Adrenal gland (tissue), 12 donors: ENCODE results near the gene TCAF2. TPM values are rescaled to one million over a fixed set of nuclear protein-coding genes. Genes with fewer than 3 reads are reported as not detected.
"Not testable (repeated sequence)": the region's sequence is repeated elsewhere in the genome, so short reads cannot be mapped to it uniquely, and the experiment has no call there.

Experiments
- DNase-seq, 7 donors: peaks; one replicate each; pipeline ENCODE4 v3.0.0-alpha.2; 2019 to 2020
- H3K27ac ChIP-seq, 5 donors: fragments of 200-600 bp; sonication (generic) in 4 of 5; 1 replicate in 3 of 5; 2 replicates in 2 of 5; pipeline versions ENCODE4 v1.5.1 to v1.8.0; 2016 to 2020; ENCODE audit warnings: mild to moderate bottlenecking in 1 of 5
- H3K27me3 ChIP-seq: fragments of 200-600 bp; 2 replicates; pipeline ENCODE4 v1.8.0; 2021
- H3K36me3 ChIP-seq, 2 donors: fragments of 200-600 bp; replicated peaks in 1 of 2; 1 replicate in 1 of 2; 2 replicates in 1 of 2; pipeline versions ENCODE4 v1.5.1 to v1.8.0; 2018 to 2022
- H3K4me1 ChIP-seq, 2 donors: fragments of 200-600 bp; replicated peaks in 1 of 2; 1 replicate in 1 of 2; 2 replicates in 1 of 2; pipeline versions ENCODE4 v1.5.1 to v1.8.0; 2018 to 2021
- H3K4me3 ChIP-seq, 4 donors: fragments of 200-600 bp; sonication (generic) in 3 of 4; one replicate each; pipeline ENCODE4 v1.5.1; 2016 to 2018
- H3K9me3 ChIP-seq, 3 donors: fragments of 200-600 bp; sonication (generic) in 1 of 3; replicated peaks in 1 of 3; 1 replicate in 2 of 3; 2 replicates in 1 of 3; pipeline versions ENCODE4 v1.5.1 to v1.8.0; 2016 to 2021
- WGBS, 4 donors: extraction: QIAGEN DNeasy Blood & Tissue Kit in 2 of 4; methylation state at CpG; one replicate each; pipeline versions ENCODE4 v1.1.5 to v1.1.7; 2013 to 2017; 5-methylcytosine and 5-hydroxymethylcytosine counted together
- intact Hi-C, 2 donors: fragments of 100-400 bp; cut with DNase I; formaldehyde crosslinking; loops; one replicate each; pipeline versions ENCODE4 v1.14.1 to v1.15.0; 2022 to 2023
- polyA plus RNA-seq, 3 donors: library from polyadenylated mRNA; stranded (reverse); fragments of 200-250 nt in 2 of 3; fragments of 350-450 nt in 1 of 3; fragmentation: Illumina TruSeq in 1 of 3; extraction: RNeasy Lipid Tissue Mini Kit (QIAGEN cat#74804) in 1 of 3; gene quantifications; one replicate each; pipeline ENCODE4 v1.2.3, GENCODE V29; 2013 to 2014
- total RNA-seq, 9 donors: library from RNA; depleted of rRNA in 4 of 9; stranded (reverse); fragments of >200 nt in 4 of 9; fragments of 120-200 nt in 1 of 9; fragmentation: NEBNext Ultra II Directional in 1 of 9; extraction: Animal tissue kit (Norgen Biotek cat#: 25700) in 1 of 9; gene quantifications; one replicate each; pipeline versions ENCODE4 v1.1.0 to v1.2.4, GENCODE V29; 2013 to 2023
- TF ChIP-seq, protein P1 (sequence below), 6 experiments: fragments of 450-650 bp in 4 of 6; fragments of 200-600 bp in 2 of 6; sonication (generic) in 1 of 6; IDR thresholded peaks; 1 replicate in 5 of 6; 2 replicates in 1 of 6; pipeline versions ENCODE4 v1.5.1 to v1.8.0; 2016 to 2021; ENCODE audit warnings: antibody characterized with exemption in 6 of 6, mild to moderate bottlenecking in 2 of 6, moderate library complexity in 1 of 6
- donor health status: healthy with polysubstance abuse.
- donor health status: Bipolar disorder and iron deficiency.
- donor health status: DM: yes; HTN: yes; CAD: no.
- donor health status: DM: no; HTN: no; CAD: no.
- donor health status: DM: no; HTN: no; CAD: no.
- donor health status: DM: yes; HTN: yes; CAD: no.

TCAF2 gene
- total and polyA plus RNA-seq, 12 donors: 1.1 to 8.9 (median 2.2) TPM

DNA sequence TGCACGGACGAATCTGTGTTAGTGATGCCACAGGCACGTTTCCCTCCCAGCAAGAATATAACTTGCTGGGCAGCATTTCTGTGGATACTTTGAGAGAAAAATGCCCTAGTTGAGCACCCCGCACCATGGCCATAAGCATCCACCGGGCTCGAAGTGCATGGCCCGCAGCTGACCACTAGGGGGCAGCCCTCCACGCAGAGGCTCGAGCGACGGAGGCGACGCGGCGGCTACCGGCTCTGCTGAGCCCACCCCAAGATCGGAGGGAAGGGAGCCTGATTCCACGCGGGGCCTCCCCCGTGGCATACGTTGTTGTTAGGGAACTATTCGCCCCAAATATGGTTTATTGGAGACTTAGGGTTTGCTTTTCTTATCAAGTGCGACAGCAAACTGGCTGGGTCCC lies 716 bp upstream of the TCAF2 start:
- DNase-seq: peak in 5 of 7 donors; percentile 44 to 89 (median 69)
- TF ChIP-seq, protein P1, sequence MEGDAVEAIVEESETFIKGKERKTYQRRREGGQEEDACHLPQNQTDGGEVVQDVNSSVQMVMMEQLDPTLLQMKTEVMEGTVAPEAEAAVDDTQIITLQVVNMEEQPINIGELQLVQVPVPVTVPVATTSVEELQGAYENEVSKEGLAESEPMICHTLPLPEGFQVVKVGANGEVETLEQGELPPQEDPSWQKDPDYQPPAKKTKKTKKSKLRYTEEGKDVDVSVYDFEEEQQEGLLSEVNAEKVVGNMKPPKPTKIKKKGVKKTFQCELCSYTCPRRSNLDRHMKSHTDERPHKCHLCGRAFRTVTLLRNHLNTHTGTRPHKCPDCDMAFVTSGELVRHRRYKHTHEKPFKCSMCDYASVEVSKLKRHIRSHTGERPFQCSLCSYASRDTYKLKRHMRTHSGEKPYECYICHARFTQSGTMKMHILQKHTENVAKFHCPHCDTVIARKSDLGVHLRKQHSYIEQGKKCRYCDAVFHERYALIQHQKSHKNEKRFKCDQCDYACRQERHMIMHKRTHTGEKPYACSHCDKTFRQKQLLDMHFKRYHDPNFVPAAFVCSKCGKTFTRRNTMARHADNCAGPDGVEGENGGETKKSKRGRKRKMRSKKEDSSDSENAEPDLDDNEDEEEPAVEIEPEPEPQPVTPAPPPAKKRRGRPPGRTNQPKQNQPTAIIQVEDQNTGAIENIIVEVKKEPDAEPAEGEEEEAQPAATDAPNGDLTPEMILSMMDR (IDR thresholded peaks at IDR 0.05): peak in 2 of 6 experiments; percentile 26 to 28
- H3K4me1 ChIP-seq, H3K27ac ChIP-seq, H3K27me3 ChIP-seq, intact Hi-C loops, H3K36me3 ChIP-seq, H3K9me3 ChIP-seq, H3K4me3 ChIP-seq: not testable (repeated sequence)
- WGBS, 4 donors: 1% methylated on average over 13 of the region's 23 CpGs; no CpG with 5 or more reads in 3 of the 4 donors

DNA sequence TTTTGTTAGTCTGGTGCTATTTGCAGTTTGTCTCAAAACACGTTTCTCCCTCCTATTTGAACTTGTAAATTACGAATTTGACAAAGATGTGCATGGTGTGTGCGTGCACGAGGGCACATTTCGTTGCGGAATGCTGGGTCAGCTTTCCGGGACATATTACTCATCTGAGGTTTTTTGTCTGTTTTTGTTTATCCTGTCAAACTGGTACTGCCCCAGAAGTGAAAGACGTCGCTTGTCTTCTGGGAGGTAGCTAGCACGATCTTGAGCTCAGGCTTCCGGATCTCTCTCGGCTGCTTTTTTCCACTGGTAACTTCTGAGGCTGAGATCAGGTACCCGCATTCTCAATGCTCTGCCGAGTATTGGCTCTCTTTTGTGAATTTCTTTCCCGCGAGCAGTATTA lies 401 bp downstream of the TCAF2 start:
- not testable (repeated sequence) for H3K4me3 ChIP-seq
- WGBS, 4 donors: no CpG with 5 or more reads among the region's 16 CpGs

DNA sequence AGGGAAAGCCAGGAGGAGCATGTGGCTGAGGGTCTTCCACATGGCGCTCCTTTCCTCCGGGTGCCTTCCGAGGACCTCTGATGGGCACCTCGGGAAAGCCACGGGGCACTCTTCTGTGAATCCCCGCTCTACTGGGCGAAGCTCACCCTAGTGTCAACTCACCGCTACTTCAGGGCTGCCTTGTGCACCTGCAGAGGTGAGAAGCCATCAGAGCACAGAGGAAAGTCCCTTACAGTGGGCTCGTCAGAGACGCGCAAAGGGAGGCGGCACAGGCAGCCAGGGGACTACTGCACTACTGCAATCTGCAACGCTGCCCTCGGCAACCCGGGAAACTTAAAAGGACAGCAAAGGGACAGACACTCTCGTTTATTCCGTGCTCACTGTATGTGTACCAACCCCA lies 1.4 kb downstream of the TCAF2 start:
- H3K27ac ChIP-seq, intact Hi-C loops, H3K36me3 ChIP-seq, H3K27me3 ChIP-seq, DNase-seq, H3K4me1 ChIP-seq, H3K4me3 ChIP-seq, H3K9me3 ChIP-seq: not testable (repeated sequence)
- WGBS, 4 donors: no CpG with 5 or more reads among the region's 17 CpGs

More for the DNA sequence above, 401 bp downstream of the TCAF2 start:
- intact Hi-C loops, H3K36me3 ChIP-seq, H3K9me3 ChIP-seq, H3K27ac ChIP-seq, H3K4me1 ChIP-seq, H3K27me3 ChIP-seq, DNase-seq: not testable (repeated sequence)

DNA sequence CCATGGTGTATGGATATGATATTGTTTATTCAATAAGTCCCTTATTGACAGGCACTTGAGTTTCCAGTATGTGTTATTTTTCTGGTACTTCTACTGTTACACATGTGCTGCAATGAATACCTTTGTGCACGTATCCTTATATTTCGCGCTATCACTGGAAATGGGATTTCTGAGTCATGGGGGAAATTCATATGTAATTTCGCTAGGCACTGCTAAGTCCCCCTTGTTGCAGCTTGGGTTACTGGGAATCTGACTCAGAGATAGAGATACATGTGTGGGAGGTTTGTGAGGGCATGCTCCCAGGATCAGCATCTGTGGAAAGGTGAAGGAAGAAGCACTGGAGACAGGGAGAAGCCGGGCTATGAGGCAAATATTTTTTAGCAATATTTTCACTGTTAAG lies 9.9 kb downstream of the TCAF2 start:
- H3K4me1 ChIP-seq, H3K4me3 ChIP-seq, H3K36me3 ChIP-seq, H3K9me3 ChIP-seq, intact Hi-C loops, H3K27me3 ChIP-seq, DNase-seq, H3K27ac ChIP-seq: not testable (repeated sequence)
- no CpG with 5 or more reads among the region's 5 CpGs for WGBS, 4 donors

DNA sequence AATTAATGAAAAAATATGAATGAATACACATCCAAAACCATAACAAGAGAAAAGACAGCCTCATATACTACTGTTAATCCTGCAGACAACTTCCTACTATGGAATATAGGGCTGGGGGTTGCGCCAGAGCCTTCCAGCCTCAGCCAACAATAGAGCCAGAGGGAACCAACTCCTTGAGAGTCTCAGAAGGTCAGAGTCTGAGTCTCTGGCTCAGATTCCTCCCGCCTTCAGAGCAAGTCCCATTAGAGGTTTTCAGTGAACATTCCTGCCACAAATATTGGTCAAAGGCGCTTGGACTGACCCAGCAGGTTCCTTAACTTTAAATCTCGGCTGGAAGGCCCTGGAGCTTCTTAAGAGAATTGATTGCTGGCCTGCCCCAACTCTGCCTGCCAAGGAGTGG lies 11.7 kb downstream of the TCAF2 start:
- intact Hi-C loops, H3K4me1 ChIP-seq, H3K4me3 ChIP-seq, H3K9me3 ChIP-seq, DNase-seq, H3K36me3 ChIP-seq, H3K27ac ChIP-seq, H3K27me3 ChIP-seq: not testable (repeated sequence)
- WGBS, 4 donors: no CpG with 5 or more reads among the region's 4 CpGs

DNA sequence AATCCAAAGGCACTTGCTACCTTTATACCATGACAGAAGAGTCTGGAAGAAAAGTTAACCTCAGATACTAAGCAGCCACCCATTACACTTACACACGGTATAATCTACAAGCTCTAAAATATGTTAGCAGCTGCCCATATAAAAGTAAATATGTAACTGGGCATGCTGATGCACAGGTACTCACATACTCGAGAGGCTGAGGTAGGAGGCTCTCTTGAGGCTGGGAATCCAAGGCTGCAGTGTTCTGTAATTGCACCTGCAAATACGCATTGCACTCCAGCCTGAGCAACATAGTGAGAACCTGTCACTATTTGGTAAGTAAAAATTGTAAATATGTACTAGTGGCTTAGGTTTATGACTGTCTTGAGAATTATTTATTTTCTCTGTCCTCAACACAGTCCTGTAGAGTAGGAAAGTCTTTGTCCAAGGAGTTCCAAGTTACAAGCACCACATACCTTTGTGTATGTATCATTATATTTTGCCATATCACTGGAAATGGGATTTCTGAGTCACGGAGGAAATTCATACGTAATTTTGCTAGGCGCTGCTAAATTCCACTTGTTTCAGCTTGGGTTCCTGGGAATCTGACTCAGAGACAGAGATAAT lies 12.3 kb downstream of the TCAF2 start:
- H3K36me3 ChIP-seq, H3K4me3 ChIP-seq, H3K27ac ChIP-seq, intact Hi-C loops, H3K4me1 ChIP-seq, DNase-seq, H3K9me3 ChIP-seq, H3K27me3 ChIP-seq: not testable (repeated sequence)
- no CpG with 5 or more reads among the region's 6 CpGs for WGBS, 4 donors

DNA sequence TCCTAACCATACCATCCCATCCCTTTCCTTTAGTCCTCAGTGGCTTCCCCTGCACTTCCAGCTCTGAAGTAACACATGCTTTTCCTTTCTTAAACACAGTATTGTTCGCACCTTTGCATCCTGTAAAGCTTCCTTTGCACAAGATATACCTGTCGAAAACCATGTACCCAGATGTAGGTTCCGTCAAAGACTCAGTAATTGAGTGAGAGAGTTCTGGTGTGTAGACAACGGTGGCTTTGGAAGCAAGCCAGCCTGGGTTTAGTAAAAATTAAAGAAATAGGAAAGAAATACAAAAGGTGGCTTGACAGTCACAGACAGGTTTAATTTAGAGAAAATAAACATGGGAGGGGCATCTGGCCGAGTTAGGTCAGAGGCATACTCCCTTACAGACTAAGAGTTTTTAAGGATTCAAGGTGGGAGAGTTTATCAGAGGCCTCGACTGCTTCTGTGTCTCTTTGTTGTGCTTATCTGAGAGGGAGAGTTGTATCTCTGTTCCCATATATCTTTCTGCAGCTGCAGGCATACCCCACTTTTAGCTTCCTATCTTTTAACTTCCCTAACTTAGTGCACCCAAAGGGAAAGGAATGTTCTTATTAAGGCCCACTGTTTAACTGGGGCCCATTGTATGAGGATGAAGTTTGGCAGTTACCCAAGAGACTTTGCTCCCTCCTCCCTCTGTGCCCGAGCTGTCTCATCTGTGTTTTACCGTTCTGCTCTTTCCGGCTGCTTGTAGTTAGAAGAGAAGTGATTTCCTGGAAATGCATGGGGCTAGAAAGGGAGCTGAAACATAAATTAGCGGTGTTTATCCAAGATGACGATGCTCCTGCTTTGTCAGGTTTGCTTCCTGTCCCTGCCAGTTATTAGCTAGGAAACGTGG lies 14.8 kb downstream of the TCAF2 start:
- WGBS, 4 donors: no CpG with 5 or more reads among the region's 12 CpGs
- H3K27ac ChIP-seq, H3K4me1 ChIP-seq, H3K4me3 ChIP-seq, H3K27me3 ChIP-seq, intact Hi-C loops, H3K36me3 ChIP-seq, H3K9me3 ChIP-seq, DNase-seq: not testable (repeated sequence)

DNA sequence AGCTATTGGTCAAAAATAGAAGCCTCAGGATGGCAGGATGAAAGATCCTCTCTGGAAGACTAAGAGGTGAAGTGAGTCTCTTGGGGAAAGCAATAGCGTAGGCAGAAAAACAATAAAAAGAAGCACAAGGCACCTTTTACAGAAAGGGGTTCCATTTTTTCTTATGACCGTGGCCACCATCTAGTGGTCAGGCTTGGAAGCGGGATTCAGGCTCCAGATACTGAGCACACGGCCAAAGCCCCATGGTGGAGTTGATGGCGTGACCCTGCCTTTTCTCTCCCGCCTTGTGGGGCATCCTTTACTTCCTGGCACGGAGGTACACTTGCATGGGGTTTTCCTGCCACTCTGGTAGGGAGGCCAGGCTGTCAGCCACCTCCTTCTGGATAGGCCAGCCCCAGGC lies 18.6 kb downstream of the TCAF2 start:
- intact Hi-C loops, H3K4me1 ChIP-seq, H3K9me3 ChIP-seq, H3K36me3 ChIP-seq, H3K4me3 ChIP-seq, DNase-seq, H3K27ac ChIP-seq, H3K27me3 ChIP-seq: not testable (repeated sequence)
- WGBS, 4 donors: no CpG with 5 or more reads among the region's 7 CpGs

DNA sequence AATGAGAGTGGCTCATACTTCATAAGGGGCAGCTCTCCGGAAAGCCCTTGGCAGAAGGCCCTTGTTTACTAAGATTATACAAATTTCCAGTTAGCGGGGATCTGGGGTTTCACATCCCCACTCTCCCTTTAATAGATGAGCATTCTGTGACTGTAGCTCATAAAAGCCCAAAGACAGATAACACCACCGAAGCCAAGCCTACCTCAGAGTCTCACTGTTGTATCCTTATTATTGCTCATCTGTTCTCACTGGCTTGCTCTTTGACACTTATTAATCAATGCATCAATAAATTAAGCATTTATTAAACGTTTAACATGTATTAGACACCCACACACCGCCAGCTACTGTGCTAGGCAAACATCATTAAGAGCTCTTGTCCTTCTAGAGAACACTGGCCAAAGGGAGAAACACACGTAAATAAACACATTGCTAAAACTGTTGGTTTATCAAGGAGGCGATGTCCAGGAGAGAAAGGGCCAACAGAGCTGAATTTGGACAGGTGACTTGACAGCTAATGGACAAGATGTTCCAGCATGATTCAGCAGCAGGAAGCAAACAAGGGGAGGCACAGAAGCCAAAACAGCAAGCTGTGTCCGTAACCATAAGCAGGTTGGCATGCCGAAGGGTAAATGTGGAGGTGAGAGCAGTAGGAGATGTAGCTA lies 19.9 kb downstream of the TCAF2 start:
- H3K27me3 ChIP-seq, H3K36me3 ChIP-seq, H3K4me1 ChIP-seq, DNase-seq, H3K27ac ChIP-seq, H3K4me3 ChIP-seq, intact Hi-C loops, H3K9me3 ChIP-seq: not testable (repeated sequence)
- WGBS, 4 donors: 47 to 80% (median 78%) methylated on average over 2 to 3 of the region's 9 CpGs; no CpG with 5 or more reads in 1 of the 4 donors

DNA sequence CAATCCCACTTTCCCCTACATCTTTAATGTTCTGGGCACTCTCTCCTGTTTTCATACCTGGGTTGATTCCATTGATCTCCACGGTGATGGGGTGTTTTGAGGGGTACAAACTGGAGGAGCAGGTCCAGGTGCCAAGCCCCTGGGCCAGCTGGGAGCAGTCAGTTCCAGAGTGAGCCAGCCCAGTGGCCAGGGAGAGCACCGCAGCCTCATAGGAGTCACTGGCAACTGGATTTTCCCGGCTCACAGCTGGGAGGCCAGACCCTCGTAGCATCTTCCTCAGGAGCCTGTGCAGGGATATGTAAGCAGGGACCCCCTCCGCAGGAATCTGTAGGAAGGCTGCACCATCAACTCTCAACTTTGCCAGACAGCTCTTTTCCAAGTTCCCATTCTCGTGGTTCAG lies 25.8 kb downstream of the TCAF2 start:
- H3K36me3 ChIP-seq, H3K4me1 ChIP-seq, H3K27ac ChIP-seq, DNase-seq, intact Hi-C loops, H3K27me3 ChIP-seq, H3K4me3 ChIP-seq, H3K9me3 ChIP-seq: not testable (repeated sequence)
- no CpG with 5 or more reads among the region's 6 CpGs for WGBS, 4 donors
